Measurements from ENCODE around the gene PMM2.

GRCh38 chr16:8887431-8887765 is 89.8 kb downstream of the PMM2 start:
- TF ChIP-seq CTCF (optimal IDR thresholded peaks at IDR 0.05 in 1 of 3, IDR thresholded peaks at IDR 0.05 in 1 of 3, conservative IDR thresholded peaks at IDR 0.05 in 1 of 3; ENCODE audit: extremely low read depth in 1 of 3, insufficient read depth in 2 of 3, low read length in 3 of 3) (no peak), EZH2 (IDR thresholded peaks at IDR 0.05; ENCODE audit: low read length) (no peak)

Measured in keratinocyte (primary cell).